GM06990 (cell line): Measurements from ENCODE around the gene SUGP1.

Experiments
- DNase-seq: peaks from one replicate; pipeline ENCODE4 v3.0.0-alpha.2; 2011; ENCODE audit not compliant: insufficient read length; ENCODE audit errors: extremely low read depth
- H3K27me3 ChIP-seq: replicated peaks from 2 replicates; pipeline ENCODE4 v1.6.0; 2011; ENCODE audit warnings: low read length; ENCODE audit not compliant: control insufficient read depth, insufficient read depth
- H3K36me3 ChIP-seq: 2 replicates; pipeline ENCODE4 v1.5.1; 2011; ENCODE audit warnings: low read length; ENCODE audit not compliant: control insufficient read depth, insufficient read depth
- H3K4me3 ChIP-seq: replicated peaks from 2 replicates; pipeline ENCODE4 v1.5.1; 2011; ENCODE audit warnings: low read depth, mild to moderate bottlenecking, control low read depth, low read length
- CTCF ChIP-seq: IDR thresholded peaks from 2 replicates; pipeline ENCODE4 v1.5.1; 2011; ENCODE audit warnings: low read length, control low read depth, mild to moderate bottlenecking, inconsistent platforms; ENCODE audit not compliant: insufficient read depth, poor library complexity, severe bottlenecking

Gene SUGP1

GRCh38 chr19:19250196-19250801 lies 70.0 kb downstream of the SUGP1 start:
- Histone ChIP-seq H3K36me3 (no peaks in the 10 kb centered on the region), H3K27me3 (no peaks in the 10 kb centered on the region), H3K4me3 (no peak overlapping the region)
- DNase-seq: no peak
- TF ChIP-seq CTCF: no peak

- no peak overlapping the region for H3K4me3 ChIP-seq
- DNase-seq: no peak
- H3K27me3 ChIP-seq: no peaks in the 10 kb centered on the region
- no peaks in the 10 kb centered on the region for H3K36me3 ChIP-seq
- no peak for TF ChIP-seq CTCF
These were observed 79.8 kb downstream of the SUGP1 start for GRCh38 chr19:19240476-19240875.

- TF ChIP-seq CTCF: no peak
- Histone ChIP-seq H3K36me3 (no peaks in the 10 kb centered on the region), H3K27me3 (no peaks in the 10 kb centered on the region), H3K4me3 (no peak overlapping the region)
- no peak for DNase-seq
These were observed 80.6 kb downstream of the SUGP1 start for GRCh38 chr19:19239675-19240074.

- DNase-seq: no peak
- Histone ChIP-seq H3K4me3 (no peak overlapping the region), H3K36me3 (no peaks in the 10 kb centered on the region), H3K27me3 (no peaks in the 10 kb centered on the region)
- TF ChIP-seq CTCF: no peak
These were observed 82.0 kb downstream of the SUGP1 start for GRCh38 chr19:19238126-19238894.

- no peak overlapping the region for H3K4me3 ChIP-seq
- DNase-seq: no peak
- no peaks in the 10 kb centered on the region for H3K36me3 ChIP-seq
- TF ChIP-seq CTCF: no peak
- H3K27me3 ChIP-seq: no peaks in the 10 kb centered on the region
These were observed 84.1 kb downstream of the SUGP1 start for GRCh38 chr19:19236173-19236572.
